ENCODE results near the gene CFAP53. TPM values are rescaled to one million over a fixed set of nuclear protein-coding genes. Genes with fewer than 3 reads are reported as not detected.

CFAP53 gene
- total and polyA plus RNA-seq, 10 donors = 0.13 to 0.85 (median 0.46) TPM; not detected in 2

GRCh38 chr18:50299626-50300388 is 33.5 kb upstream of the CFAP53 start:
- 75 to 85% (median 76%) methylated on average over 7 of the region's 7 CpGs for WGBS, 5 donors
- peaks cover 0 to 4% (median under 1%) of the 10 kb centered on the region in 8 donors for H3K9me3 ChIP-seq
- DNase-seq = no peak
- no peaks in the 10 kb centered on the region for H3K36me3 ChIP-seq
- H3K4me1 ChIP-seq = peaks cover 7 to 25% (median 15%) of the 10 kb centered on the region in 6 donors
- no peak for TF ChIP-seq POLR2A (IDR thresholded peaks at IDR 0.05)
- TF ChIP-seq POLR2AphosphoS5 (IDR thresholded peaks at IDR 0.05) = no peak
- no peak overlapping the region for H3K27ac ChIP-seq
- H3K4me3 ChIP-seq = no peak overlapping the region
- intact Hi-C loops (cut with DNase I; ENCODE audit: low total_unique reads) = no loop called here
- peaks cover 0 to 51% (median 8%) of the 10 kb centered on the region in 7 donors for H3K27me3 ChIP-seq (replicated peaks in 1 of 7)

- DNase-seq = peak; percentile 84
- intact Hi-C loops (cut with DNase I; ENCODE audit: low total_unique reads) = no loop called here
- Histone ChIP-seq H3K27me3 (replicated peaks in 1 of 7) (peaks cover 0 to 43% (median 8%) of the 10 kb centered on the region in 7 donors), H3K36me3 (no peaks in the 10 kb centered on the region), H3K27ac (no peak overlapping the region), H3K4me1 (peaks cover 7 to 25% (median 15%) of the 10 kb centered on the region in 6 donors), H3K4me3 (peak overlapping the region; percentile 1 to 66 (median 34)), H3K9me3 (no peaks in the 10 kb centered on the region)
- 25 to 57% (median 30%) methylated on average over 7 to 49 of the region's 49 CpGs for WGBS, 5 donors
- TF ChIP-seq POLR2AphosphoS5 (IDR thresholded peaks at IDR 0.05) (no peak), POLR2A (IDR thresholded peaks at IDR 0.05) (no peak), CTCF (IDR thresholded peaks at IDR 0.05 in 8 of 11, conservative IDR thresholded peaks at IDR 0.05 in 3 of 11) (no peak)
Measured at GRCh38 chr18:50298443-50299284, 32.4 kb upstream of the CFAP53 start.

GRCh38 chr18:50297621-50298442 is 31.5 kb upstream of the CFAP53 start:
- no peak for TF ChIP-seq POLR2A (IDR thresholded peaks at IDR 0.05)
- no peak for TF ChIP-seq CTCF (IDR thresholded peaks at IDR 0.05 in 8 of 11, conservative IDR thresholded peaks at IDR 0.05 in 3 of 11)
- TF ChIP-seq POLR2AphosphoS5 (IDR thresholded peaks at IDR 0.05) = peak in 2 of 3 donors; percentile 60 to 65
- intact Hi-C loops (cut with DNase I; ENCODE audit: low total_unique reads) = no loop called here
- H3K9me3 ChIP-seq = no peaks in the 10 kb centered on the region
- peaks cover 7 to 25% (median 15%) of the 10 kb centered on the region in 6 donors for H3K4me1 ChIP-seq
- peaks cover 0 to 41% (median 8%) of the 10 kb centered on the region in 7 donors for H3K27me3 ChIP-seq (replicated peaks in 1 of 7)
- WGBS, 5 donors = 10 to 16% (median 11%) methylated on average over 27 to 28 of the region's 28 CpGs
- peak overlapping the region in 3 of 8 donors; percentile 28 to 58 (median 50) for H3K27ac ChIP-seq
- H3K36me3 ChIP-seq = no peaks in the 10 kb centered on the region
- peak overlapping the region; percentile 1 to 66 (median 34) for H3K4me3 ChIP-seq
- DNase-seq = peak; percentile 94

GRCh38 chr18:50293039-50293438 is 26.7 kb upstream of the CFAP53 start:
- Histone ChIP-seq H3K36me3 (no peaks in the 10 kb centered on the region), H3K4me3 (no peak overlapping the region), H3K4me1 (peaks cover 9 to 26% (median 15%) of the 10 kb centered on the region in 6 donors), H3K27ac (no peak overlapping the region), H3K27me3 (replicated peaks in 1 of 7) (peaks cover 0 to under 1% (median 0%) of the 10 kb centered on the region in 7 donors), H3K9me3 (no peaks in the 10 kb centered on the region)
- intact Hi-C loops (cut with DNase I; ENCODE audit: low total_unique reads) = no loop called here
- 97 to 100% (median 100%) methylated on average over 1 of the region's 1 CpG for WGBS, 5 donors
- TF ChIP-seq POLR2AphosphoS5 (IDR thresholded peaks at IDR 0.05) (no peak), CTCF (IDR thresholded peaks at IDR 0.05 in 8 of 11, conservative IDR thresholded peaks at IDR 0.05 in 3 of 11) (no peak), POLR2A (IDR thresholded peaks at IDR 0.05) (no peak)
- DNase-seq = no peak
